Transverse colon (tissue), 4 donors: ENCODE data around the gene CDT1. TPM values are rescaled to one million over a fixed set of nuclear protein-coding genes. Genes with fewer than 3 reads are reported as not detected.

Source experiments
- DNase-seq: peaks from one replicate; pipeline ENCODE4 v3.0.0-alpha.2; 2019
- H3K27ac ChIP-seq, 4 donors: fragments of 200-600 bp; sonication (generic); 2 replicates each; pipeline ENCODE4 v1.5.1; 2016 to 2018; ENCODE audit warnings: inconsistent platforms in 4 of 4
- H3K27me3 ChIP-seq: fragments of 200-600 bp; sonication (generic); 2 replicates; pipeline ENCODE4 v1.5.1; 2017; ENCODE audit warnings: inconsistent platforms
- H3K36me3 ChIP-seq, 4 donors: fragments of 200-600 bp; sonication (generic); 2 replicates each; pipeline ENCODE4 v1.5.1; 2017 to 2019; ENCODE audit warnings: inconsistent platforms in 4 of 4
- H3K4me1 ChIP-seq, 4 donors: fragments of 200-600 bp; sonication (generic); 2 replicates each; pipeline ENCODE4 v1.5.1; 2017 to 2020; ENCODE audit warnings: inconsistent platforms in 4 of 4
- H3K4me3 ChIP-seq, 4 donors: fragments of 200-600 bp; sonication (generic); 1 replicate in 1 of 4; 2 replicates in 3 of 4; pipeline versions ENCODE4 v1.5.1 to v1.6.1; 2017 to 2019; ENCODE audit warnings: inconsistent platforms in 4 of 4
- H3K9me3 ChIP-seq, 2 donors: fragments of 200-600 bp; sonication (generic); 2 replicates each; pipeline ENCODE4 v1.5.1; 2017 to 2019; ENCODE audit warnings: inconsistent platforms in 2 of 2
- CTCF ChIP-seq, 5 experiments: fragments of 200-600 bp in 3 of 5; fragments of 450-650 bp in 2 of 5; sonication (generic) in 3 of 5; IDR thresholded peaks; 1 replicate in 2 of 5; 2 replicates in 3 of 5; pipeline ENCODE4 v1.5.1; 2016 to 2017; ENCODE audit warnings: antibody characterized with exemption in 5 of 5, inconsistent platforms in 3 of 5, mild to moderate bottlenecking in 2 of 5, moderate library complexity in 1 of 5
- EP300 ChIP-seq: sonication (generic); formaldehyde crosslinking; IDR thresholded peaks from one replicate; pipeline ENCODE4 v1.6.1; 2017; ENCODE audit warnings: antibody characterized with exemption, low read depth
- POLR2A ChIP-seq: fragments of 450-650 bp; IDR thresholded peaks from one replicate; pipeline ENCODE4 v1.6.1; 2016; ENCODE audit warnings: antibody characterized with exemption, mild to moderate bottlenecking, moderate library complexity
- POLR2AphosphoS5 ChIP-seq, 3 donors: sonication (generic); formaldehyde crosslinking; IDR thresholded peaks; one replicate each; pipeline ENCODE4 v1.6.1; 2016; ENCODE audit warnings: antibody characterized with exemption in 3 of 3
- WGBS, 2 donors: methylation state at CpG; one replicate each; pipeline ENCODE4 v1.1.5; 2018; ENCODE audit warnings: low coverage in 1 of 2; 5-methylcytosine and 5-hydroxymethylcytosine counted together
- in situ Hi-C, 4 donors: fragments of 200-750 bp; cut with MboI; loops; one replicate each; pipeline versions ENCODE4 v1.15.0 to v1.15.1; 2017; ENCODE audit warnings: low sequenced_read_pairs in 3 of 4, low pct_ligation_motif_present in 1 of 4, low pct_unique_long_range_greater_than_20kb in 1 of 4
- intact Hi-C: fragments of 100-400 bp; cut with DNase I; formaldehyde crosslinking; loops from one replicate; pipeline ENCODE4 v1.15.1; 2023; ENCODE audit warnings: low total_unique reads
- total RNA-seq, 4 donors: library from RNA; depleted of rRNA; stranded (reverse); fragments of >200 nt; gene quantifications; one replicate each; pipeline ENCODE4 v1.1.0, GENCODE V29; 2016

CDT1 gene
- total RNA-seq, 4 donors from 2014 or later = 3.8 to 12.5 (median 6.7) TPM; not detected in 1

- WGBS, 2 donors = 64 to 70% methylated on average over 4 to 29 of the region's 29 CpGs
- Histone ChIP-seq H3K9me3 (no peaks in the 10 kb centered on the region), H3K4me3 (no peak overlapping the region), H3K4me1 (peaks cover 69 to 89% (median 76%) of the 10 kb centered on the region in 4 donors), H3K36me3 (no peaks in the 10 kb centered on the region), H3K27ac (peak overlapping the region; percentile 82 to 93 (median 88)), H3K27me3 (no peaks in the 10 kb centered on the region)
- no peak for TF ChIP-seq POLR2A
- peak; percentile 55 to 63 (median 63) for TF ChIP-seq POLR2AphosphoS5 (IDR thresholded peaks at IDR 0.05)
- DNase-seq = peak; percentile 66
- in situ Hi-C loops = no loop called here
- intact Hi-C loops = no loop called here
Measured at GRCh38 chr16:88772871-88773811, 30.4 kb upstream of the CDT1 start.

- H3K4me1 ChIP-seq = peaks cover 62 to 89% (median 71%) of the 10 kb centered on the region in 4 donors
- peak in 1 of 3 donors; percentile 21 for TF ChIP-seq POLR2AphosphoS5 (IDR thresholded peaks at IDR 0.05)
- no peak for TF ChIP-seq EP300
- 55% methylated on average over 12 of the region's 12 CpGs; no CpG with 5 or more reads in 1 of the 2 donors for WGBS, 2 donors
- intact Hi-C loops = no loop called here
- H3K9me3 ChIP-seq = no peaks in the 10 kb centered on the region
- H3K4me3 ChIP-seq = no peak overlapping the region
- H3K36me3 ChIP-seq = no peaks in the 10 kb centered on the region
- peak overlapping the region; percentile 82 to 93 (median 88) for H3K27ac ChIP-seq
- in situ Hi-C loops = no loop called here
- DNase-seq = peak; percentile 64
- H3K27me3 ChIP-seq = no peaks in the 10 kb centered on the region
Measured at GRCh38 chr16:88773812-88774291, 29.7 kb upstream of the CDT1 start.

- no peak for TF ChIP-seq POLR2A
- no peak for TF ChIP-seq EP300
- no peak for TF ChIP-seq CTCF (IDR thresholded peaks at IDR 0.05)
- TF ChIP-seq POLR2AphosphoS5 (IDR thresholded peaks at IDR 0.05) = no peak
- intact Hi-C loops = no loop called here
- Histone ChIP-seq H3K27ac (peak overlapping the region; percentile 82 to 93 (median 88)), H3K36me3 (no peaks in the 10 kb centered on the region), H3K9me3 (no peaks in the 10 kb centered on the region), H3K4me1 (peaks cover 59 to 88% (median 69%) of the 10 kb centered on the region in 4 donors), H3K27me3 (no peaks in the 10 kb centered on the region), H3K4me3 (no peak overlapping the region)
- 83 to 88% methylated on average over 5 to 27 of the region's 32 CpGs for WGBS, 2 donors
- in situ Hi-C loops = no loop called here
- DNase-seq = no peak
Measured at GRCh38 chr16:88774544-88775393, 28.8 kb upstream of the CDT1 start.

GRCh38 chr16:88775825-88776224 lies 27.8 kb upstream of the CDT1 start:
- 55 to 90% methylated on average over 2 to 18 of the region's 18 CpGs for WGBS, 2 donors
- H3K27me3 ChIP-seq = no peaks in the 10 kb centered on the region
- H3K4me3 ChIP-seq = no peak overlapping the region
- DNase-seq = no peak
- peak overlapping the region in 3 of 4 donors; percentile 39 to 97 (median 90) for H3K27ac ChIP-seq
- in situ Hi-C loops = no loop called here
- no peaks in the 10 kb centered on the region for H3K36me3 ChIP-seq
- intact Hi-C loops = no loop called here
- TF ChIP-seq POLR2AphosphoS5 (IDR thresholded peaks at IDR 0.05) (no peak), POLR2A (no peak), EP300 (no peak), CTCF (IDR thresholded peaks at IDR 0.05) (no peak)
- H3K4me1 ChIP-seq = peaks cover 59 to 88% (median 69%) of the 10 kb centered on the region in 4 donors
- no peaks in the 10 kb centered on the region for H3K9me3 ChIP-seq
